ENCODE measurements around the gene RNF144A.
A peak's percentile ranks its signal among the peaks of the same experiment; 100 is the strongest.

RNF144A gene

GRCh38 chr2:7027956-7028655 lies 110.9 kb downstream of the RNF144A start:
- no peak for DNase-seq
- in situ Hi-C loops (cut with MboI; ENCODE audit: low pct_unique_long_range_greater_than_20kb, low sequenced_read_pairs), result no loop called here

- DNase-seq, result no peak
- in situ Hi-C loops (cut with MboI; ENCODE audit: low pct_unique_long_range_greater_than_20kb, low sequenced_read_pairs), result no loop called here
These were observed 111.6 kb downstream of the RNF144A start for GRCh38 chr2:7028846-7029245.

- in situ Hi-C loops (cut with MboI; ENCODE audit: low pct_unique_long_range_greater_than_20kb, low sequenced_read_pairs), result no loop called here
- DNase-seq, result no peak
These were observed 112.3 kb downstream of the RNF144A start for GRCh38 chr2:7029291-7030059.

- no peak for DNase-seq
- in situ Hi-C loops (cut with MboI; ENCODE audit: low pct_unique_long_range_greater_than_20kb, low sequenced_read_pairs), result no loop called here
These were observed 113.6 kb downstream of the RNF144A start for GRCh38 chr2:7030810-7031209.

GRCh38 chr2:7031547-7032245 lies 114.5 kb downstream of the RNF144A start:
- peak; percentile 35 for DNase-seq
- in situ Hi-C loops (cut with MboI; ENCODE audit: low pct_unique_long_range_greater_than_20kb, low sequenced_read_pairs), result no loop called here

- DNase-seq, result no peak
- in situ Hi-C loops (cut with MboI; ENCODE audit: low pct_unique_long_range_greater_than_20kb, low sequenced_read_pairs), result no loop called here
These were observed 115.2 kb downstream of the RNF144A start for GRCh38 chr2:7032371-7032770.

GRCh38 chr2:7033136-7033960 lies 116.1 kb downstream of the RNF144A start:
- DNase-seq, result no peak
- in situ Hi-C loops (cut with MboI; ENCODE audit: low pct_unique_long_range_greater_than_20kb, low sequenced_read_pairs), result no loop called here

GRCh38 chr2:7034303-7034702 lies 117.1 kb downstream of the RNF144A start:
- in situ Hi-C loops (cut with MboI; ENCODE audit: low pct_unique_long_range_greater_than_20kb, low sequenced_read_pairs), result no loop called here
- DNase-seq, result no peak

- no peak for DNase-seq
- in situ Hi-C loops (cut with MboI; ENCODE audit: low pct_unique_long_range_greater_than_20kb, low sequenced_read_pairs), result no loop called here
These were observed 118.7 kb downstream of the RNF144A start for GRCh38 chr2:7035884-7036283.

GRCh38 chr2:7037340-7038333 lies 120.4 kb downstream of the RNF144A start:
- peak; percentile 61 for DNase-seq
- in situ Hi-C loops (cut with MboI; ENCODE audit: low pct_unique_long_range_greater_than_20kb, low sequenced_read_pairs), result no loop called here

- DNase-seq, result no peak
- in situ Hi-C loops (cut with MboI; ENCODE audit: low pct_unique_long_range_greater_than_20kb, low sequenced_read_pairs), result no loop called here
These were observed 123.3 kb downstream of the RNF144A start for GRCh38 chr2:7040547-7040946.

- in situ Hi-C loops (cut with MboI; ENCODE audit: low pct_unique_long_range_greater_than_20kb, low sequenced_read_pairs), result no loop called here
- no peak for DNase-seq
These were observed 124.2 kb downstream of the RNF144A start for GRCh38 chr2:7041421-7041820.

GRCh38 chr2:7043690-7044089 lies 126.5 kb downstream of the RNF144A start:
- DNase-seq, result no peak
- in situ Hi-C loops (cut with MboI; ENCODE audit: low pct_unique_long_range_greater_than_20kb, low sequenced_read_pairs), result no loop called here

- in situ Hi-C loops (cut with MboI; ENCODE audit: low pct_unique_long_range_greater_than_20kb, low sequenced_read_pairs), result no loop called here
- peak; percentile 68 for DNase-seq
These were observed 127.3 kb downstream of the RNF144A start for GRCh38 chr2:7044253-7045250.

- no peak for DNase-seq
These were observed 128.7 kb downstream of the RNF144A start for GRCh38 chr2:7045601-7046590.

GRCh38 chr2:7047661-7048060 lies 130.4 kb downstream of the RNF144A start:
- no peak for DNase-seq
- in situ Hi-C loops (cut with MboI; ENCODE audit: low pct_unique_long_range_greater_than_20kb, low sequenced_read_pairs), result no loop called here

More at GRCh38 chr2:7045601-7046590, 128.7 kb downstream of the RNF144A start:
- in situ Hi-C loops (cut with MboI; ENCODE audit: low pct_unique_long_range_greater_than_20kb, low sequenced_read_pairs), result no loop called here

Measured in KBM-7 (cell line).